ENCODE measurements around the gene IQGAP3. TPM values are rescaled to one million over a fixed set of nuclear protein-coding genes. Genes with fewer than 3 reads are reported as not detected.

IQGAP3 gene
- total RNA-seq, 3 donors from 2014 or later = 0.18 to 0.38 (median 0.37) TPM

DNA sequence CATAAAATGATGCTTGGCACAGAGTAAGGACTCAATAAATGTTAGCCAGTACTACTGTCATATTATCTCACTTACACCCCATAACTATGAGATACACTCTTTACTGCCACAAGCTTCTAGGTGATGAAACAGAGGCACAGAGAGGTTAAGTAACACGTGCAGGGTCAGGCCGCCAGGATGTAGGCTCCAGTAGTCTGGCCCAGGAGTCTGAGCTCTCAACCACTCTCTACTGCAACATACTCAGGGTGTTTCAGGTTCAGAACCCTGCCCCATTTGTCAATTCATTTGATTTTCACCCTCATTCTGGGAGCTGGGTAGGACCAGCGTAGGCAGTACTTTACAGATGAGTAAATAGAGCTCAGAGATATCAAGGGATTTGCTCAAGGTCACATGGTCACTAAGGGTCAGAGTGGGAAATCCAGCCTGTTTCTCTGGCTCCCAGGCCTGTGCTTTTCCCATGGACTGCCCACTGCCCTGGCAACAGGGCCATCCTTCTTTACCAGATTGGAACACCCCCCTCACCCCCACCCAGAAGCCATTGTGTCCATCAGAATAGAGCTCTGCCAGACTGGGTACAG, 21.2 kb downstream of the IQGAP3 start:
- Mint-ChIP-seq H3K4me3 (no peak overlapping the region), H3K27me3 (ENCODE audit: low read depth) (no peaks in the 10 kb centered on the region), H3K4me1 (ENCODE audit: low read depth) (peaks cover 8% of the 10 kb centered on the region), H3K36me3 (ENCODE audit: insufficient read depth) (no peaks in the 10 kb centered on the region), H3K9me3 (no peaks in the 10 kb centered on the region)
- ATAC-seq (no peak), DNase-seq (no peak)

DNA sequence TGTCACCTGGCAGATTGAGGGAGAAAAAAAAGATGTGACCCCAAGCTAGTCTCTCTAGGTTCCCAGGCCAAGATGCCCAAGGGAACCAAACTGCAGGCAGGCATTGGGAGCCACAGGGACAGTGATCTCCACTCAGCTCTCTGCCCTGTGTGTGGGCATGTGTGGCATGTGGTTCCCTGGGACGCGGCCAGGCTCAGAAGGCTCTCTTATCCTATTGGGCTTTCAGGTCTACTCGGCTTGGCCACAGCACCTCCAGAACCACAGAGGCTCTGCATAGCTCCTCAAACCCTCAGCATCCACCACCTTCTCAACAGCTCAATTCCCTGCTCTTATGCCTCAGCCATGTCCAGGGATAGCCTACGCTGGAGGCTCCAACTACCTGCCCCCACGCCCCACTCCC, 22.0 kb downstream of the IQGAP3 start:
- Mint-ChIP-seq H3K9me3 (no peaks in the 10 kb centered on the region), H3K4me1 (ENCODE audit: low read depth) (peaks cover 8% of the 10 kb centered on the region), H3K36me3 (ENCODE audit: insufficient read depth) (no peaks in the 10 kb centered on the region), H3K27me3 (ENCODE audit: low read depth) (no peaks in the 10 kb centered on the region), H3K4me3 (no peak overlapping the region)
- ATAC-seq = no peak
- DNase-seq = no peak

DNA sequence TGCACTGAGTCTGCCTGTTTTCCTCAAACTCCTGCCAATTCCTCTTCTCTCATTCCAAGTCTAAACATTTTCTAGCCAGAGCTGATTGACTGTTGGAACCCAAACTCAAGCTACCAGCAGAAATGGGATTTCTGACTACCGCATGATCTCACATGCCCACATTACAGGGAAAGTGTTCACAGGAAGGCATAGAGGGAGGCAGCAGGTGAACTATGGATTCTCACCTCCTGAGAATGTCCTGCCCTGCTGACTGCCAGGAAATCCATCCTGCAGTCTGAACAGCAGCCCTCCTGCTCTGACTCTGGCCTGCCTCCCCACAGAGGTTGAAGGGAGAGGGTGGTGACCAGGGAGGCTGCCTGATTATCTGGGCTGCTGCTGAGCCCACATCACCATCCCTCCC, 22.5 kb downstream of the IQGAP3 start:
- ATAC-seq (no peak), DNase-seq (no peak)
- H3K36me3 Mint-ChIP-seq (ENCODE audit: insufficient read depth) = no peaks in the 10 kb centered on the region
- H3K4me3 Mint-ChIP-seq = no peak overlapping the region
- peaks cover 8% of the 10 kb centered on the region for H3K4me1 Mint-ChIP-seq (ENCODE audit: low read depth)
- no peaks in the 10 kb centered on the region for H3K9me3 Mint-ChIP-seq
- H3K27me3 Mint-ChIP-seq (ENCODE audit: low read depth) = no peaks in the 10 kb centered on the region

DNA sequence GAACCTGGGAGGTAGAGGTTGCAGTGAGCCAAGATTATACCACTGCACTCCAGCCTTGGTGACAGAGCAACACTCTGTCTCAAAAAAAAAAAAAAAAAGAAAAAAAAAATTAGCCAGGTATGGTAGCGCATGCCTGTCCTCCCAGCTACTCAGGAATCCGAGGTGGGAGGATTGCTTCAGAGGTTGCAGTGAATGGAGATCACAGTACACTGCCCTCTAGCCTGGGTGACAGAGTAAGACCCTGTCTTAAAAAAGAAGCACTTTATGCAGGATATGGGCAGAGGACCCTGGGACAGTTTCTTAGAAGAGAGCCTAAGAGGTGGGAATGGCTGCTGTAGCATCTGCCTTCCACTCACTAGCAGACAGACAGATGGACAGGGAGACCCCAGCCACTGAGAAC, 23.0 kb downstream of the IQGAP3 start:
- peaks cover 8% of the 10 kb centered on the region for H3K4me1 Mint-ChIP-seq (ENCODE audit: low read depth)
- DNase-seq (no peak), ATAC-seq (no peak)
- H3K27me3 Mint-ChIP-seq (ENCODE audit: low read depth) = no peaks in the 10 kb centered on the region
- H3K36me3 Mint-ChIP-seq (ENCODE audit: insufficient read depth) = no peaks in the 10 kb centered on the region
- H3K4me3 Mint-ChIP-seq = no peak overlapping the region
- H3K9me3 Mint-ChIP-seq = no peaks in the 10 kb centered on the region

DNA sequence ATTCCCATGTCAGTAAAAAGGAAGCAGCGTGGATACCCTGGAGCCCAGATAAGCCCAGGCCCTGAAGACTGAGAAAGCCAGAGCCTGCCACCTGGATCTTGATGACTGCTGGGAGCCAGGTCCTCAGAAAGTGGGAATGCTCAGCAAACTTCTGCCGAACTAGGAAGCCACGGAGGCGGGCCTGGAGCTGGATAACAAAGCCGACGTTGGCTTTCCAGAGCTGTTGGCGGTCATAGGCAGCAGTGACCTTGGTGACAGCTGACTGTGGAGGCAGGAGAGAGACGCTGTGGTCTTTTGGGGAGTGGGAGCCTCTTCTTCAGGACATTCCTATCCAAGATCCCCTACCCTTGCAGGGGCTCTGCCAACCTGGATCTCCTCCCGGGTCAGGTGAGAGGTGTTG, 24.4 kb downstream of the IQGAP3 start:
- H3K4me3 Mint-ChIP-seq = no peak overlapping the region
- no peaks in the 10 kb centered on the region for H3K27me3 Mint-ChIP-seq (ENCODE audit: low read depth)
- ATAC-seq = no peak
- no peak for DNase-seq
- peaks cover 6% of the 10 kb centered on the region for H3K4me1 Mint-ChIP-seq (ENCODE audit: low read depth)
- H3K9me3 Mint-ChIP-seq = no peaks in the 10 kb centered on the region
- no peaks in the 10 kb centered on the region for H3K36me3 Mint-ChIP-seq (ENCODE audit: insufficient read depth)

DNA sequence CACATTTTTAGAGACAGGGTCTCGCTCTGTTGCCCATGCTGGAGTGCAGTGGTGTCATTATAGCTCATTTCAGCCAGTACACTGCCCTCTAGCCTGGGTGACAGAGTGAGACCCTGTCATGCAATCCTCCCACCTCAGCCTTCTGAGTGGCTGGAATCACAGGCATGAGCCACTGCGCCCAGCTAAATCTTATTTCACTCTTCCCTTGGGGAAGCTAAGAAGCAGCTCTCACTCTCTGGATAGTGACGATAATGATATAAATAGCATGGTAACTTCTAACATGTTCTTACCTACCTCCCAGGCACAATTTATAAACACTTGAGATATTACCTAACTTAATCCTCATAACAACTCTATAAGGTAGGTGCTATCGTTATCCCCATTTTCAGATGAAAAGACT, 24.9 kb downstream of the IQGAP3 start:
- H3K36me3 Mint-ChIP-seq (ENCODE audit: insufficient read depth) = no peaks in the 10 kb centered on the region
- ATAC-seq = no peak
- no peaks in the 10 kb centered on the region for H3K9me3 Mint-ChIP-seq
- no peak for DNase-seq
- H3K4me1 Mint-ChIP-seq (ENCODE audit: low read depth) = peaks cover 5% of the 10 kb centered on the region
- H3K4me3 Mint-ChIP-seq = no peak overlapping the region
- no peaks in the 10 kb centered on the region for H3K27me3 Mint-ChIP-seq (ENCODE audit: low read depth)

DNA sequence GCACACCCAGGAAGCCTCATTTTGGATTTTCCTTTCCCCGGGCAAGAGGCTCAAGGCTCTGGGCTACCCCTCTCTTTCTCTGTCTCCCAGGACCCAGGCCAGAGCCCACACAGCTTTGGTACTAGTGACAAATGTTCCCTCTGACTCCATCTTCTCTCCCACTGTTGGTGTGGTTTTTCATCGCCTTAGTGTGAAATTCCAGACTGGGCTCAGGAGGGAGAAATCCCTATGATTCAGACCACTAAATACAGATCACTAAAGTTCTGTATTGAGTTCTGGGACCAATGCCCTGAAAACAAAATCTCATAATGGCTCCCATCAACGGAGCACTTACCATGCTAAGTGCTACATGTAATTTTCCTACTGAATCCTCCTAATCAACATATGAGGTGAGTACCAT, 26.1 kb downstream of the IQGAP3 start:
- no peaks in the 10 kb centered on the region for H3K4me1 Mint-ChIP-seq (ENCODE audit: low read depth)
- H3K36me3 Mint-ChIP-seq (ENCODE audit: insufficient read depth) = no peaks in the 10 kb centered on the region
- H3K27me3 Mint-ChIP-seq (ENCODE audit: low read depth) = no peaks in the 10 kb centered on the region
- no peaks in the 10 kb centered on the region for H3K9me3 Mint-ChIP-seq
- no peak overlapping the region for H3K4me3 Mint-ChIP-seq
- no peak for DNase-seq
- ATAC-seq = no peak

DNA sequence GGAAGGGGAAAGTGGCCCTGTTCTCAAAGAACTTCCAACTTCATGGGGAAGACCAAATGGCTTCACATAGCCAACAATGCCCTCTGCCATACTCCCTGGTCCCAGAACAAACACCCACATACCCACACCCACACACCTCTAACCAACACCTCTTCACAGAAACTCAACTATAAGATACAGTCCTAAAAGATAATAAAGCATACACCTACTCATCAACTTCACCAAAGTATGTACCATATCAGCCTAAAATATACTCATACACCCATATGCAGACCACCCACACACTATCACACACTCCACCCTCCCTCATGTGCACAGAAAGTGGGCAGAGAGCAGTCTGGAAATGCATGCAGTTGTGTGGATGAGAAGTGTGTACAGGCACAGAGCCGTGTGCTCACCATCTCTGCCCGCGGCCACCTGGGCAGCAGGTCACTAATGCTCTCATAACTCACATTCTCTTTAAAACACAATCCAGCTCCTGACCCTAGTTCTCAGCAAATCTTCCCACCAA, 27.7 kb downstream of the IQGAP3 start:
- DNase-seq (no peak), ATAC-seq (no peak)
- H3K4me1 Mint-ChIP-seq (ENCODE audit: low read depth) = no peaks in the 10 kb centered on the region

DNA sequence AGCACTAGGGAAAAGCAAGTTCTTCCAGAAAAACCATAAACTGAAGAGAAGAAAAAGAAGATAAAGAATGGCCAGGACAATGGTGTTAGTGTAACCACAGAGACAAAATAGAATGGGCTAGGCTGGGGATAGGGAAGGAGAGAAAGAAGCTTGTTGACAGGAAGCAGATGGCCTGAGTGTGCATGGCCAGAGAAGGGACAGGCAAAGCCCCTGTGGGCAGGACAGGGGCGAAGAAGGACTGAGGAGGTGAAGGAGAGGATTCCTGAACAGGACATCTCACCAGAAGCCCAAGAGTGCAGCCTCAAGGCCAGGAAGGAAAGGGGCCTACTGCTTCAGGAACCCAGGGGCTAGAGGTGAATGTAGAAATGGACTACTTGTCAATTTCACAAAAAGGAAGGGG, 29.3 kb downstream of the IQGAP3 start:
- Mint-ChIP-seq H3K4me3 (no peak overlapping the region), H3K36me3 (ENCODE audit: insufficient read depth) (no peaks in the 10 kb centered on the region), H3K4me1 (ENCODE audit: low read depth) (no peaks in the 10 kb centered on the region), H3K9me3 (no peaks in the 10 kb centered on the region), H3K27me3 (ENCODE audit: low read depth) (no peaks in the 10 kb centered on the region)
- no peak for ATAC-seq
- no peak for DNase-seq

More for the DNA sequence above, 27.7 kb downstream of the IQGAP3 start:
- no peak overlapping the region for H3K4me3 Mint-ChIP-seq
- H3K9me3 Mint-ChIP-seq = no peaks in the 10 kb centered on the region
- H3K27me3 Mint-ChIP-seq (ENCODE audit: low read depth) = no peaks in the 10 kb centered on the region
- no peaks in the 10 kb centered on the region for H3K36me3 Mint-ChIP-seq (ENCODE audit: insufficient read depth)

DNA sequence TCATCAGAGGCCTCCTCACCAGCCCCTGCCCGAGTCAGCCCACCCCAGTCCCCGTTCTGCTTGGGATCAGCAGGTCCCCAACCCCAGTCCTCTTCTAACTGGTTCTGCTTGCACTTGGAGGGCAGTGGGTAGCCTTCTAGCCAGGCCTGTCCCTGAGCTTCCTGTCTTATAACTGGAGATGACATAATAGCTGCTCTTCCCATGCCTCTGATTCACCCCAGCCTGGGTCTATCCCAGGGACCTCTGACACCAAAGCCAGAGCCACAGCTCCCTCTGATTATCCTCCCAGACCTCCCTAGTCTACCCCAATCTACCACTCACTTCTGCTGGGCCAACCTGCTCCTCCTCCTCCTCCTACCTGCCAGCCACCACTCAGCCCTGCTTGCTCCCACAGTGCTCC, 31.4 kb downstream of the IQGAP3 start:
- ATAC-seq (no peak), DNase-seq (no peak)
- no peaks in the 10 kb centered on the region for H3K27me3 Mint-ChIP-seq (ENCODE audit: low read depth)
- H3K36me3 Mint-ChIP-seq (ENCODE audit: insufficient read depth) = no peaks in the 10 kb centered on the region
- H3K4me1 Mint-ChIP-seq (ENCODE audit: low read depth) = no peaks in the 10 kb centered on the region
- no peak overlapping the region for H3K4me3 Mint-ChIP-seq
- no peaks in the 10 kb centered on the region for H3K9me3 Mint-ChIP-seq

DNA sequence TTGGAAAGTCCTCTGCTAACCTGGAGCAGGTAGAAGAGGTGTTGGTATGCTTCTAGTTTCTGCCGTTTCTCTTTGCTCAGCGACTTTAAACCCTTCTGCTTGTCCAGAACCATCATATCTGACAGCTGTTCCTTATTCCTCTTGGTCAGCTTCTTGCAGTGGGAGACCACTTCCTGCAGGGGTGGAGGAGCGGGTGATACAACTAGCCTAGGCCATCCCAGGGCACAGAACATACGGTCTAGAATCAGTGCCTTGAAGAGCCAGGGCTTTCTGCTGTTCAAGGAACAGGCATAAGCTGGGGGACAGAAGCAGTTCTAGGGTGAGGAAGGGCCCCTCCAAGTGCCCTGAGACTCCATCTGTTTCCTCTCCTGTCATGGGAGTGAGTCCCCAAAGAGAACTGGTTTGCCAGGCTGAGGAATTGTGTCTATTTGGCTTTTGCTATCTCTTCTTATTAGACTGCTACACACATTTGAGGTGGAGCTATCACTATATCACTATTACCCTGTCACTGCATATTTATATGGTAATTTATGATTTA, 32.5 kb downstream of the IQGAP3 start:
- ATAC-seq = no peak

DNA sequence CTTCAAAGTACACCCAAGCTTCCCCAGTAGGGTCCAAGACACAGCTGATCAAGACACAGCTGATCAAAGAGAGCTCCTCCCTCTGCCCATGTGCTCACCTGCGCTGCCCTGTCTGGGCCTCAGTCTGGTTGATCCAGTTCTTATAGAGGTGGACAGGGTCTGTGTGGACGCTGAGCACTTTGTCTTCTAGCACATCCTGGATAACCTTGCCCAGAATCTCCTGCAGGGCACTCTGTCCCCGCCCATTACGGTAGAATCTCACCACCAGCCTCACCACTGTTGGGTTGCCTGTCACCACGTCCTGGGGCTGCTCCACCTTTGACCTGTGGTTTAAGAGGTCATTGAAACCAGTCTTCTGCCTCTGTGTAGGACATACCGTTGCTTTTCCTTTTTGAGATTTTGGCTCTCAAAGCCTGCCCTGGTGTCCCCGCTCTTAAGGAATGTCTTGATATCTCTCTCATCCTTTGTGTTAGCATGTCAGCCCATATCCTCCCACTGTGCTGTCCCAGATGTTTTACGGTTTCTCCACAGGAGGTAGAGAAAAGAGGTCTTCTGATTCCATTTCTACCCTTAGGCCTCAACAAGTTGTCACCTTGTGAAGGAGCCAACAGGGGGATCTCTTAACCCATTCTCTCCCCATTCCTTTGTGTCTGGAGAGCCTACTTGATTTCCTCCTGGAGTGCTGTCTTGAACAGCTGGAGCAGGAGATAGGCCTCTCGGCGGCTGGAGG, 33.5 kb downstream of the IQGAP3 start:
- no peaks in the 10 kb centered on the region for H3K4me1 Mint-ChIP-seq (ENCODE audit: low read depth)
- H3K4me3 Mint-ChIP-seq = no peak overlapping the region
- no peaks in the 10 kb centered on the region for H3K36me3 Mint-ChIP-seq (ENCODE audit: insufficient read depth)
- no peaks in the 10 kb centered on the region for H3K9me3 Mint-ChIP-seq
- no peaks in the 10 kb centered on the region for H3K27me3 Mint-ChIP-seq (ENCODE audit: low read depth)
- ATAC-seq (no peak), DNase-seq (no peak)

More for the DNA sequence above, 32.5 kb downstream of the IQGAP3 start:
- Mint-ChIP-seq H3K4me1 (ENCODE audit: low read depth) (no peaks in the 10 kb centered on the region), H3K36me3 (ENCODE audit: insufficient read depth) (no peaks in the 10 kb centered on the region), H3K27me3 (ENCODE audit: low read depth) (no peaks in the 10 kb centered on the region), H3K4me3 (no peak overlapping the region), H3K9me3 (no peaks in the 10 kb centered on the region)
- no peak for DNase-seq

DNA sequence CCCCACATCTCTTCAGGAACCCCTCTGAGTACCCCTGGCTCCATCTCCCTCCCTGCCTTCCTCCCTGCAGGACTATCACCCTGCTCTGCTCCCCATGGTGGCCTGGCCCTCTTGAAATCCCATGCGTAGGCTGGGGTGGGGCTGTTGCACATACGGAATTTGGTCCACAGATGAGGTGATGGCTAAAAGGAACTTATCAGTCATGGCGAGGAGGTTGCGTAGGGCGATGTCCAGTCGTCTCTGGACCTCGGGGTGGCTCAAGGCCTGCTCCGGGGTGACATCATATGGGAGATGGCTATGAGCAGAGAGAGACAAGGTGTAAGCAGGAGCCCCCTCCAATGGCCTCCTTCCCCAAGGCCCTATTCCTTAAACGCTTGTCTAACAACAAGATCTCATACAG, 35.3 kb downstream of the IQGAP3 start:
- no peak overlapping the region for H3K4me3 Mint-ChIP-seq
- ATAC-seq = no peak
- no peaks in the 10 kb centered on the region for H3K4me1 Mint-ChIP-seq (ENCODE audit: low read depth)
- DNase-seq = no peak
- no peaks in the 10 kb centered on the region for H3K9me3 Mint-ChIP-seq
- no peaks in the 10 kb centered on the region for H3K27me3 Mint-ChIP-seq (ENCODE audit: low read depth)
- H3K36me3 Mint-ChIP-seq (ENCODE audit: insufficient read depth) = no peaks in the 10 kb centered on the region

DNA sequence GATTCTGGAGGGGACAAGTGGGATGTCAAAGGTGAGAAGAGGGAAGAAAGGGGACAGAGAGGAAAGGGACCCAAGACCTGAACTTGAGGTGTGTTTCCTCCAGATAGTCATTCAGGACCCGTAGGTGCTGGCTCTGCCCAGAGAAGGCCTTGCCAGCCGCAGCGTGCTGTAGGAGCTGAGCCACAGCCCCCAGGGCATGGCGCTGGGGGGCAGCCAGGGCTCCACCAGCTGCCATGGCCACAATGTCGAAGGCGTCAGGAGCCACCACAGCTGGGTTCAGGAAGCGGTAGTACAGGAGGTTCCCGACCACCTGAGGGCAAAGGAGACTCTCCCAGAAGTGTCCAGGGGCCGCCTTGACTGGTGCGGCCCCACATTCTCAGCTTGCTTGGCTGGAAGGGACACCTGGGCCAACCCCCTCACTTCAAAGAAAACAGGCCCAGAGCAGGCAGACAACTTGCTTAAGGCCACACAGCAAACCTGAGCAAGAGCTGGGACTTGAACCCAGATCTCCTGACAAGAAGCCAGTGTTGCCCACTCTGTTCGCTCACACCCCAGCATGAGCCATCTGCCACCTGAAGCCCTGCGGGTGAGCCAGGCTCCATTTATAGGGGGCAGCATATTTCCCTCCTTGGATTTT, 37.8 kb downstream of the IQGAP3 start:
- Mint-ChIP-seq H3K4me3 (no peak overlapping the region), H3K4me1 (ENCODE audit: low read depth) (no peaks in the 10 kb centered on the region), H3K36me3 (ENCODE audit: insufficient read depth) (no peaks in the 10 kb centered on the region), H3K9me3 (no peaks in the 10 kb centered on the region), H3K27me3 (ENCODE audit: low read depth) (no peaks in the 10 kb centered on the region)
- DNase-seq = no peak
- ATAC-seq = no peak
